Activated T-cell treated with anti-CD3 and anti-CD28 coated beads, Interleukin-2, amount 50 U/mL, for 4 hours (primary cell): ENCODE measurements around the gene RASA3. TPM values are rescaled to one million over a fixed set of nuclear protein-coding genes. Genes with fewer than 3 reads are reported as not detected.
"Not testable (repeated sequence)": the region's sequence is repeated elsewhere in the genome, so short reads cannot be mapped to it uniquely, and the experiment has no call there.

ENCODE experiments used
- ATAC-seq, 2 donors: fragments of 200-7000 bp; cut with Tn5 transposase; one replicate each; pipeline ENCODE4 v1.10.0; 2021
- DNase-seq: peaks from one replicate; pipeline ENCODE4 v3.0.0-alpha.2; 2020
- H3K27me3 Mint-ChIP-seq: one replicate; pipeline ENCODE4 v1.8.0; 2021; ENCODE audit warnings: low read depth, mixed read lengths
- H3K36me3 Mint-ChIP-seq: one replicate; pipeline ENCODE4 v1.8.0; 2022; ENCODE audit warnings: mixed read lengths; ENCODE audit not compliant: insufficient read depth
- H3K4me1 Mint-ChIP-seq: one replicate; pipeline ENCODE4 v1.8.0; 2021; ENCODE audit warnings: low read depth, mixed read lengths
- H3K4me3 Mint-ChIP-seq: one replicate; pipeline ENCODE4 v1.8.0; 2021; ENCODE audit warnings: mild to moderate bottlenecking, moderate library complexity, mixed read lengths
- H3K9me3 Mint-ChIP-seq: one replicate; pipeline ENCODE4 v1.8.0; 2021; ENCODE audit warnings: mixed read lengths
- total RNA-seq, 3 donors: library from RNA; stranded (reverse); gene quantifications; one replicate each; pipeline ENCODE4 v1.2.1, GENCODE V29; 2021

RASA3 gene
- total RNA-seq, 3 donors from 2014 or later = 23.7 to 28.7 (median 26.6) TPM

DNA sequence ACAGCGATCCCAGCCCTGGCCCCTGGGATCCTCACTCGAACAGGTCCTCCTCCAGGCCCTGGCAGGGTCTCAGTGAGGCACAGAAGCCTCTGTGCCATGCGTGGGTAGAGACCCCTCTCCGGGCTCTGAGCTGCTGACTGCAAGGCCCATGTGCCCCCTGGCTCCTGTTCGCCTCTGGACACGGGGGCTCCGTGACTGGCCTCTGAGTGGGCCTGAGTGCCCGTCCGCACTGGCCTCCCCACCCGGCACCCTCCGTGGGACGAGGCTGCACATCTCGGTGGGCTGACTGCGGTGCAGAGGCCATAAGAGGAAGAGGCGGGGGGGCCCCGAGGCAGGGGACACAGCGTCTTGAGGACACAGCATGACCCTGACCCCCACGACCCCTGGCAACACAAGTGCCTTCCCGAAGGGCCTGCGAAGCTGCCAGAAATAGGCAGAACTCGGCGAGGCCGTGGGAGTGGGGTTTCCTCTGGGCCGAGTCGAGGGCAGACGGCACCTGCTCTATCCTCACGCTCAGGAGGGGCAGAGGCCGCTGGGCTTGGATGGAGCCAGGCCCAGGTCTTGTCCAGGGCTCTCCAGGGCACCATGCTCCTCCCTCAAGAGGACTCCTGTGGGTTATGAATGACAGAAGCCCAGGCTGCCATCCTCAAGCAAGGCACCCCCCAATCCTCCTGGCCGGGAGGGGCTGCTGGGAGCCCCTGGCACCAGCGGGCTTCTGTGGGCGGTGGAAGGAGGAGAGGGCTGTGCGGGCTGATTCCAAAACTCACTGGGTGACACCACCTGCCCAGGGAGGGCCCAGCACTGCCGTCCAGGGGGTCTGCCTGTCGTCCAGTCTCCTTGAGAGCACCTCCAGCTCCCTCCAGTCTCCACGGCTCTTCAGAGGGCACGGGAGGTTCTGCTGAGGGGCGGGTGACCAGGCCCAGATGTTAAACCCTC lies 52.6 kb downstream of the RASA3 start:
- peak; percentile 4 for DNase-seq
- Mint-ChIP-seq H3K27me3 (no peaks in the 10 kb centered on the region), H3K4me3 (no peak overlapping the region), H3K36me3 (peaks cover 19% of the 10 kb centered on the region), H3K4me1 (peaks cover 50% of the 10 kb centered on the region), H3K9me3 (no peaks in the 10 kb centered on the region)
- no peak for ATAC-seq

DNA sequence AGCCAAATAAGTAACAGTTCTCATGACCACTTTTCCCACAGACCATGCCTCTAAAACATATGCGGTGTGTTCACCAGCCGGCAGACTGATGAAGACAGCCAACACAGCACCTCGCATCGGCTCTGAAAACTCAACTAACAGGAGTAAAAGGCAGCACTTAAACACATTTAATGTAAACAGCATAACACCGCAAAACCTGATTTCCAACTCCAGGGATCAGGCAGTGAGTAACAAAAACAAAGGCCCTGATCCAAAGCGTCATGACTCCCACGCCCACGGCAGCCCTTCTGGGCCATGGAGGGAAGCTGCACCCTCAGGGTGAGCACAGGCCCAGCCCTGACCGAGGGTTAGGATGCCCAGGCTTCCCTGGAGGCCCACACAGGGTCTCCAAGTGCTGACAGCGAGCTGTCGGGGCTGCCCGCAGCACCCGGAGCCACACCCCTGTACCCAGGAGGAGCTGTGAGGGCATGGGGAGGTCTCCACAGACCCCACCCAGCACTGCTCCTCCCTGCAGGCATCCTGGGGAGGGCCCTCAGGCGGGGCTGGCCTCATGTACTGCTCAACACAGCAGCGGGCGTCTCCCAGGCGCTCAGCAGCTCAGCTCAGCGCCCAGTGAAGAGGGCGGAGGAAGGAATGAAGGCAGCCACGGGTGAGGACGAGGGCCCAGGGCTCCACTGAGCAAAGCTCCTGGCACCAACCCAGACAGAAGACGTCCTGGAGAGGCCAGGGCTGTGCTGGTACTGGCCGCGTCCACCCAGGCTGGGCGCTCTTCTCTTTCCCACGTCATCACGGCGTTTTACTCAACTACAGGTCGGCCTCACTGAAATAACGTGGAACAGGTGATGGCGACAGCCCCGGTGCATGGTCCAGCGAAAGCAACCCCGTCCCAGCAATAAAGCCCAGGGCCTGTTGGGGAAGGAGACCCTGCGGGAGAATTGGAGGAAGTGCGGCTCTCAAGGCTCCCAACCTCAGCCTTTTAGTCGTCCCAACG lies 53.7 kb downstream of the RASA3 start:
- ATAC-seq = peak; percentile 59 to 64
- DNase-seq = peak; percentile 4
- no peaks in the 10 kb centered on the region for H3K27me3 Mint-ChIP-seq
- H3K4me1 Mint-ChIP-seq = peaks cover 50% of the 10 kb centered on the region
- no peak overlapping the region for H3K4me3 Mint-ChIP-seq
- H3K9me3 Mint-ChIP-seq = no peaks in the 10 kb centered on the region
- peaks cover 19% of the 10 kb centered on the region for H3K36me3 Mint-ChIP-seq

DNA sequence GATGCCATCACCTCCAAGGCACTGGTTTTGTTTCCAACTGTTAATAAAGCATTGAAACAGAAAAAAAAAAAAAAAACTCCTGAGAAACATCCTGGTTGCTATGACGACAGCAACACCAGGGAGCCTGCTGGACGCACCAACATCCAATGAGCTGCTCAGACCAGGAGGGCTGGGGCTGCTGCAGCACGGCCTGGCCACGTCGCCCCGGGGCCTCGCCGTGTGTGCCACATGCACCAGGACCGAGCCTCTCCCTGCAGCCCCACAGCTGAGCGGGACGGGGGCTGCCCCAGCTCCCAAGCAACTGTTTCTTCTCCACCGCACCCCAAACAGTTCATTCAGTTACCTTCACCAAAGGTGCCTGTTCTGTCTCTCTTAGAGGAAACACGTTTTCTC lies 54.5 kb downstream of the RASA3 start:
- no peaks in the 10 kb centered on the region for H3K27me3 Mint-ChIP-seq
- peaks cover 17% of the 10 kb centered on the region for H3K36me3 Mint-ChIP-seq
- DNase-seq (no peak), ATAC-seq (no peak)
- H3K9me3 Mint-ChIP-seq = no peaks in the 10 kb centered on the region
- peaks cover 47% of the 10 kb centered on the region for H3K4me1 Mint-ChIP-seq
- no peak overlapping the region for H3K4me3 Mint-ChIP-seq

DNA sequence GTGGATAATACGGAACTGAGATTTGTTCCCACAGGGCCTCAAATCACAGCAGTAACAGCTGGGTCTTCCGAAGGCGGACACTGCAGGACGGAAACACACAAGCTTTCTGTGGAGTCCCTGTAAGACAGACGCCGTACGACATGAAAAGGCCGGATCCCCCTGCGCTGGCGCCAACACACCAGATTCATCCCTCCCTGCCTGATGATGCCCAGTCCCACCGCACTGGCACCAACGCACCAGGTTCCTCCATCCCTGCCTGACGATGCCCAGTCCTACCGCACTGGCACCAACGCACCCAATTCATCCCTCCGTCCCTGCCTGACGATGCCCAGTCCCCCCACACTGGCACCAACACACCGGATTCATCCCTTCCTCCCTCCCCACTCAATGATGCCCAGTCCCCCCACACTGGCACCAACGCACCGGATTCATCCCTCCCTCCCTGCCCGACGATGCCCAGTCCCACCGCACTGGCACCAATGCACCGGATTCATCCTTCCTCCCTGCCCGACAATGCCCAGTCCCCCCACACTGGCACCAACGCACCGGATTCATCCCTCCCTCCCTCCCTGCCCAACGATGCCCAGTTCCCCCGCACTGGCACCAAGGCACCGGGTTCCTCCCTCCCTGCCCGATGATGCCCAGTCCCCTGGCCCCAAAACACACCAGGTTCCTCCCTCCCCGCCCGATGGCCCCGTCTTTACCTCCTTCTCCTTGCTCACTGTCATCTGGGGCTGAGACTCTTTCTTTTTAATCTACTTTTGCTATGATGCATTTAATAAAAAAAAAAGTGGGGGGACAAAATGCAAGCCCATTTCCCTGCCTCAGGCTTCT lies 55.1 kb downstream of the RASA3 start:
- no peaks in the 10 kb centered on the region for H3K27me3 Mint-ChIP-seq
- H3K4me1 Mint-ChIP-seq = peaks cover 44% of the 10 kb centered on the region
- ATAC-seq (no peak), DNase-seq (no peak)
- H3K4me3 Mint-ChIP-seq = no peak overlapping the region
- H3K36me3 Mint-ChIP-seq = peaks cover 20% of the 10 kb centered on the region
- H3K9me3 Mint-ChIP-seq = no peaks in the 10 kb centered on the region

DNA sequence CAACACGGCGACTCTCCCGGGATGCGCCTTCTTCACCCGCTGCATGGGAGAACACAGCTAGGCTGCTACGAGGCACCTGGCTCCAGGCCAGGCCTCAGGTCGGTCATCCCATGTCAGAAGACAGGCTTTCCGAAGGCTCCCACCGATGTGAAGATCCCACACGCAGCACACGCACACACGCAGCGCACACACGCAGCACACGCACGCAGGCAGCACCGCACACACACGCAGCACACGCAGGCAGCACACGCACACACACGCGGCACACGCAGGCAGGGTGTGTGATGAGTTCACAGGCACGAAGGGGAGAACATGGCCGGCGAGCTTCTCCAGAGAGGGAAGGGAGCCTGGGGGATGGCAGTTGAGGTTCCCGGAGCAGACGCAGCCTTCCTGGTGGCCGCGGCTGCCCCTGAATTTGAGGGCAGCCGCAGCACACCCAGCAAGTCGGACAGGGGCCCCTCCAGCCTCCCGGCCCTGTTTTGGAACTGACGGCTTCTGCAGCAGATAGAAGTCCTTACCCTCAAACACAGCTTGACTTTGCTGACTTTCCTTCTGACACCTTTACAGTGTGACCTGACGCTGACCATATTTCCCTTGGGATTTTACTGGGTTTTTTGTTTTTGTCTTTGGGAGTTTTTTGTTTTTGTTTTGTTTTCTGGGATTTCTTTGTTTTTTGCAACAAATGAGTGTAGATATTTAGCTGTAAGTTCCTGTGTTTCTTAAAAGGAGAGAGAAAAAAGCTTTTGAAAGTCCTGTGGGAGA lies 55.9 kb downstream of the RASA3 start:
- Mint-ChIP-seq H3K9me3 (no peaks in the 10 kb centered on the region), H3K4me3 (no peak overlapping the region), H3K36me3 (peaks cover 27% of the 10 kb centered on the region), H3K27me3 (no peaks in the 10 kb centered on the region), H3K4me1 (peaks cover 40% of the 10 kb centered on the region)
- DNase-seq (no peak), ATAC-seq (no peak)

DNA sequence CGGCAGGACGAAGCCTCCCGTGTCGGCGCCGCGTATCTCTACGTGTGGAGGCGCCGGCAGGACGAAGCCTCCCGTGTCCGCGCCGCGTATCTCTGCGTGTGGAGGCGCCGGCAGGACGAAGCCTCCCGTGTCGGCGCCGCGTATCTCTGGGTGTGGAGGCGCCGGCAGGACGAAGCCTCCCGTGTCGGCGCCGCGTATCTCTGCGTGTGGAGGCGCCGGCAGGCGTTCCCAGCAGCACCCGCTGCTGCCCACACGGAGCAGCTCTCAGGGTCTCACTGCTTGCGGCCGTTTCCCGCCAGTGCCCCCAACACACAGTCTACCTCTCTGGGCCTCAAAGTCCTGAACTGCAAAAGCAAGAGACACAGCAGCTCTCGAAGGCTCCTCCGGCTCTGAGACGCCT lies 56.6 kb downstream of the RASA3 start:
- DNase-seq, ATAC-seq, H3K27me3 Mint-ChIP-seq, H3K4me3 Mint-ChIP-seq, H3K9me3 Mint-ChIP-seq: not testable (repeated sequence)
- peaks cover 36% of the 10 kb centered on the region for H3K4me1 Mint-ChIP-seq
- H3K36me3 Mint-ChIP-seq = peaks cover 34% of the 10 kb centered on the region

DNA sequence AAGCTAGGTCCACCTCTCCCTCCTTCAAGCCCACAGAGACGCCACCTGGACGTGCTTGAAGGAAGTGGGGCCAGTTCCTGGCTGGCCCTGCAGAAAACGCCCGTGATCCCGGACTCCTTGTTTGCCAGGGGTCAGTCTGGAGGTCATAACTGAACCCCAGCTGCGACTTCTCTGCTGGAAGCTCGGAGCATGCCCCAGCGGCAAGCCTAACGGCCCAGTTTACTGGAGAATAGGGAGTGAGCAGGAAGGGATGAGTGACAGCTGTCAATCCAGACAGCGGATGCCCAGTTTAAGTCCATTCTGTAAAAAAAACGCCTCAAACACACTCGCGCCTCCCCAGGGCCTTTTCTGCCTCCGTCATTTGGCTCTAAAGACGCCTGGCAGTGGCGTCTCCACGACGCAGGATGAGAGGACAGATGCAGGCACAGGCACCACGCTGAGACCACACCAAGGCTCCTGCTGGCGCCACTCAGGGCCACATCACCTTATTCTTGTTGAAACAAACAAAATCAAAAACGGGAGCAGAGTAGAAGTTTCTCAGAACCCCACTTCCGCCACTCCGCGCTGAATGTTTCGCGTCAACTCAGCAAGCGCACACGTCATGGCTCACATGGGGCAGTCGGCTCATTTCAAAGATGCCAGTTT lies 57.6 kb downstream of the RASA3 start:
- Mint-ChIP-seq H3K36me3 (peaks cover 34% of the 10 kb centered on the region), H3K9me3 (no peaks in the 10 kb centered on the region), H3K27me3 (no peaks in the 10 kb centered on the region), H3K4me1 (peaks cover 36% of the 10 kb centered on the region), H3K4me3 (no peak overlapping the region)
- ATAC-seq = no peak
- peak; percentile 0 for DNase-seq

DNA sequence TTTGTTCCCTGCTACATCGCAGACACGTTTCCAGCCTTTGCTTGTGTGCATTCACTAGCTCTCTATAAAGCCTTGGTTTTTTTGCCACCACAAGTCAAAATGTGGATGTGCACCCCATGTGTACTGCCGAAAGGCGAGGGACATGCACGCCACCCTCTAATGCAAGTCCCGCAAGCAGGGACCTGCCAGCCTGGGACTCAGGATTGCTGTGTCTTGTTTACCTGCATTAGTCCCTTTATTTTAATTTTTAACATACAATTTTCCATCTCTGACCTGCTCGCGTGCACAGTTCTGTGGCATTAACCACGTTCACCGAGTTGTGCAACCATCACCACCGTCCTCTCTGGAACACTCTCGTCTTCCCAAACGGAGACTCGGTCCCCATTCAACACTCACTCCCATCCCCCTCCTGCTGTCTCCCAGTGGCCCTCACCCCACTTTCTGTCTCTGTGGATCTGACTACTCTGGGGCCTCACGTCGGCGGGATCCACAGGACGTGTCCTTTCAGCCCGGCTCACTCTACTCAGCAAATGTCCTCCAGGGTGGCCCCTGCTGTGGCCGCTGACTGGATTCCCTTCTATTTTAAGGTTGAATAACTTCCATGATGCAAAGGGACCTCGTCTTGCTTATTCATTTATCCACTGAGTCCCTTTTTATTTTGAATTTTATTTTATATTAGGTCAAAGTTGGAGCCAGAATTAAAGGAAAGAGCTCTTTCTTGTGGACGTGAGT lies 58.4 kb downstream of the RASA3 start:
- Mint-ChIP-seq H3K9me3 (no peaks in the 10 kb centered on the region), H3K36me3 (peaks cover 34% of the 10 kb centered on the region), H3K4me3 (no peak overlapping the region), H3K27me3 (no peaks in the 10 kb centered on the region), H3K4me1 (peaks cover 35% of the 10 kb centered on the region)
- DNase-seq = peak; percentile 1
- no peak for ATAC-seq

DNA sequence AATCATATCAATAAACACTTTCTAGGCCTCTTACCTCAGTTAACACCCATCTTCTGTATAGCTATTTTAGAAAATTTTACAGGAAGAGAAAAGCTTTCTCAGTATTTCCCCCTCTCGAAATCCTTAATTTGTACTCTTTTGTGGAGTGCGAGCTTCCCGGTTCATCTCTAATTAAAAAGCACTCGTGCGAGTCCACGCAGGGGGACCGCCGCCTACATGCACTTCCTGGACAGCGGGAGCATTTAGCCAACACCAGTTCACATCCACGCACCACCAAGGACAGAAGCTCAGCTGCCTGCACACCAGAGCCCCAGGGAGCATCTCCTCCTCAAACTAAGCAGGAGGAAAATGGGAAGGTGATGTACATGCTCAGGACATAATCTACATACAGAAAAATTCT lies 60.0 kb downstream of the RASA3 start:
- Mint-ChIP-seq H3K27me3 (no peaks in the 10 kb centered on the region), H3K4me1 (peaks cover 37% of the 10 kb centered on the region), H3K36me3 (peaks cover 34% of the 10 kb centered on the region), H3K4me3 (no peak overlapping the region), H3K9me3 (no peaks in the 10 kb centered on the region)
- DNase-seq (no peak), ATAC-seq (no peak)

DNA sequence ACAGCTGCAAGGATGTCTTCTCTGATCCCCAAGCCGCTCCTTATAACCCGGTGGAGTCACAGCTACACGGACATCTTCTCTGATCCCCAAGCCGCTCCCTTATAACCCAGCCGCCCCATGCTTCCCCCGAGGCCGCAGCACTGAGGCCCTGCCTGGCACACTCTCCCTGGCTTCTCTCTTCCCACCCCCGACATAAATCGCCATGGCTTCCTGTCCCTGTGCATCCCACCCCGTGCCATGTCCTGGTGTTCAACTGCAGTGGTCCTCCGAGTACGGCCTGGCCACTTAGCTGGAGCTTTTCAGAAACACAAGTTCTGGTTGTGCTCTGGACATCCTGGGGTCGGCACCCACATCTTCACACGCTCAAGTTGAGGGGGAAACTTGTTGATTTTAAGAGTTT lies 60.4 kb downstream of the RASA3 start:
- DNase-seq (peak; percentile 0), ATAC-seq (no peak)
- Mint-ChIP-seq H3K27me3 (no peaks in the 10 kb centered on the region), H3K9me3 (no peaks in the 10 kb centered on the region), H3K4me3 (no peak overlapping the region), H3K36me3 (peaks cover 33% of the 10 kb centered on the region), H3K4me1 (peaks cover 37% of the 10 kb centered on the region)

DNA sequence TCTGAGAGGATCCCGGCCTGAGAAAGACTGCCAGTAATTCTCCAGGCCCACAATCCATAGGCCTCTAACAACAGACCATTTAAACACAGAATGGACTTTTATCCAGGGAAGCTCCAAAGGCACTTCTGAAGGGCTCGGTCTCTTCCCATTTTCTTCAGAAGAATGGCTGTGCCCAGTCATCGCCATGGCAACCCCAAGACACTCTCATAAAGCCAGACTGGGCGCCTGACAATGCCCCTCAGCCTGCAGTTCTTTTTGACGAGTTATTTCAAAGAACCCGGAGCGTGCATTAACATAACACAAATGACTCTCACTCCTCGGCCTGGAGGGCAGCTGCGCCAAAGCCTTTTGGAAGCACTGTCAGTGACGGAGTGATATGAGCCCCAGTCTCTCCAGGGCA lies 61.0 kb downstream of the RASA3 start:
- Mint-ChIP-seq H3K4me3 (no peak overlapping the region), H3K4me1 (peaks cover 36% of the 10 kb centered on the region), H3K36me3 (peaks cover 30% of the 10 kb centered on the region), H3K27me3 (no peaks in the 10 kb centered on the region), H3K9me3 (no peaks in the 10 kb centered on the region)
- ATAC-seq (no peak), DNase-seq (no peak)

DNA sequence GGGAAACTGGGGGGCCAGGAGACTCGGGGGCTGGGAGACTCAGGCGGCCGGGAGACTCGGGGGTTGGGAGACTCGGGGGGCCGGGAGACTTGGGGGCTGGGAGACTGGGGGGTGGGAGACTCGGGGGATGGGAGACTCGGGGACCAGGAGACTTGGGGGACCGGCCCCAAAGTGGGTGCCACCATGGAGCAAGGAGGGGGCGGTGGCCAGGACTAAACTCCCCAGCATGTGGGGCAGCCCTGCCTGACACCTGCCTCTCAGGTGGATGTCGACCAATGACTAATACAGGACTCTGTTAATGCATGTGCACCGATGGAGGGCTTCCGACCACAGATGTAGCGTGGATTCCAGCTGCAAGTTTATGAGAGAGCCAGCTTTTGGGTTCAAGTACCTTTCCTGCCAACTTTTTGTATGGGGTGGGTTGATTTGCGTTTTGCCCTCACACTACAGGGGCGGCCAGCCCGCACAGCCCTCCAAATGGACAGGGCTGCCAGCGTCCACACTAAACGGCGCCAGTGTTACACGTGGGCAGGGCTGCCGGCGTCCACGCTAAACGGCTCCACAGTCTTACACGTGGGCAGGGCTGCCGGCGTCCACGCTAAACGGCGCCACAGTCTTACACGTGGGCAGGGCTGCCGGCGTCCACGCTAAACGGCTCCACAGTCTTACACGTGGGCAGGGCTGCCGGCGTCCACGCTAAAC lies 62.2 kb downstream of the RASA3 start:
- Mint-ChIP-seq H3K9me3 (no peaks in the 10 kb centered on the region), H3K36me3 (peaks cover 23% of the 10 kb centered on the region), H3K4me1 (peaks cover 45% of the 10 kb centered on the region), H3K4me3 (no peak overlapping the region), H3K27me3 (no peaks in the 10 kb centered on the region)
- ATAC-seq = no peak
- DNase-seq = peak; percentile 3
